SK-N-MC (cell line): ENCODE data around the gene OPRM1.

Experiments
- DNase-seq: peaks from one replicate; pipeline ENCODE4 v3.0.0-alpha.2; 2011; ENCODE audit warnings: low read depth, low spot score
- H3K27ac ChIP-seq: fragments of 200-600 bp; sonication (generic); 2 replicates; pipeline ENCODE4 v1.5.1; 2016; ENCODE audit warnings: mixed run types
- H3K36me3 ChIP-seq: fragments of 200-600 bp; sonication (generic); 2 replicates; pipeline ENCODE4 v1.6.1; 2017; ENCODE audit warnings: antibody characterized with exemption, low read length, mixed read lengths; ENCODE audit not compliant: insufficient read depth
- H3K4me3 ChIP-seq: fragments of 200-600 bp; sonication (generic); 2 replicates; pipeline ENCODE4 v1.5.1; 2016
- H3K9ac ChIP-seq: fragments of 200-600 bp; sonication (generic); 2 replicates; pipeline ENCODE4 v1.8.0; 2017; ENCODE audit warnings: mixed run types, mixed read lengths; ENCODE audit not compliant: insufficient read length
- H3K9me3 ChIP-seq: fragments of 200-600 bp; sonication (generic); 2 replicates; pipeline ENCODE4 v1.6.1; 2017; ENCODE audit warnings: low read depth, mild to moderate bottlenecking, antibody characterized with exemption, low read length, moderate library complexity, mixed read lengths
- EZH2 ChIP-seq: fragments of 200-600 bp; sonication (generic); IDR thresholded peaks from one replicate; pipeline ENCODE4 v1.6.1; 2017; ENCODE audit warnings: antibody characterized with exemption
- FOXP2 ChIP-seq: optimal IDR thresholded peaks from 2 replicates; pipeline ENCODE3; 2011; ENCODE audit warnings: mild to moderate bottlenecking, moderate library complexity; ENCODE audit not compliant: insufficient read depth; ENCODE audit errors: extremely low read length, control extremely low read depth
- POLR2AphosphoS5 ChIP-seq: IDR thresholded peaks from 2 replicates; pipeline ENCODE4 v1.6.1; 2012; ENCODE audit warnings: mild to moderate bottlenecking, low read depth, low read length, borderline replicate concordance

OPRM1 gene

GRCh38 chr6:154012852-154013251 lies 26.2 kb upstream of the OPRM1 start:
- TF ChIP-seq FOXP2 (no peak), POLR2AphosphoS5 (no peak), EZH2 (no peak)
- DNase-seq, result no peak

GRCh38 chr6:154017786-154018185 lies 21.3 kb upstream of the OPRM1 start:
- H3K9me3 ChIP-seq, result no peaks in the 10 kb centered on the region
- TF ChIP-seq FOXP2, result no peak
- no peak for TF ChIP-seq EZH2
- no peak overlapping the region for H3K4me3 ChIP-seq
- no peak for DNase-seq
- H3K9ac ChIP-seq, result no peak overlapping the region
- H3K27ac ChIP-seq, result no peak overlapping the region
- no peaks in the 10 kb centered on the region for H3K36me3 ChIP-seq

More at GRCh38 chr6:154012852-154013251, 26.2 kb upstream of the OPRM1 start:
- Histone ChIP-seq H3K4me3 (no peak overlapping the region), H3K9me3 (no peaks in the 10 kb centered on the region), H3K27ac (no peak overlapping the region), H3K9ac (no peak overlapping the region), H3K36me3 (no peaks in the 10 kb centered on the region)

GRCh38 chr6:154030646-154031045 lies 8.4 kb upstream of the OPRM1 start:
- TF ChIP-seq FOXP2 (no peak), EZH2 (no peak), POLR2AphosphoS5 (no peak)
- Histone ChIP-seq H3K9me3 (no peaks in the 10 kb centered on the region), H3K36me3 (no peaks in the 10 kb centered on the region), H3K4me3 (no peak overlapping the region), H3K9ac (no peak overlapping the region), H3K27ac (no peak overlapping the region)
- no peak for DNase-seq

GRCh38 chr6:154041001-154041400 lies 2.0 kb downstream of the OPRM1 start:
- DNase-seq, result no peak
- Histone ChIP-seq H3K9ac (no peak overlapping the region), H3K36me3 (no peaks in the 10 kb centered on the region), H3K9me3 (no peaks in the 10 kb centered on the region), H3K27ac (no peak overlapping the region), H3K4me3 (no peak overlapping the region)
- TF ChIP-seq POLR2AphosphoS5 (no peak), FOXP2 (no peak), EZH2 (no peak)

- TF ChIP-seq FOXP2 (no peak), EZH2 (no peak), POLR2AphosphoS5 (no peak)
- no peaks in the 10 kb centered on the region for H3K9me3 ChIP-seq
- H3K9ac ChIP-seq, result no peak overlapping the region
- no peak overlapping the region for H3K27ac ChIP-seq
- no peak for DNase-seq
- H3K4me3 ChIP-seq, result no peak overlapping the region
- no peaks in the 10 kb centered on the region for H3K36me3 ChIP-seq
Observed at GRCh38 chr6:154053141-154053540, 14.1 kb downstream of the OPRM1 start.

- TF ChIP-seq POLR2AphosphoS5, result no peak
- TF ChIP-seq FOXP2, result no peak
- no peak for TF ChIP-seq EZH2
- no peak overlapping the region for H3K4me3 ChIP-seq
- no peaks in the 10 kb centered on the region for H3K9me3 ChIP-seq
- no peak for DNase-seq
- H3K36me3 ChIP-seq, result no peaks in the 10 kb centered on the region
- no peak overlapping the region for H3K9ac ChIP-seq
- no peak overlapping the region for H3K27ac ChIP-seq
Observed at GRCh38 chr6:154056536-154056935, 17.5 kb downstream of the OPRM1 start.

GRCh38 chr6:154057098-154057497 lies 18.1 kb downstream of the OPRM1 start:
- no peak for DNase-seq
- Histone ChIP-seq H3K9ac (no peak overlapping the region), H3K4me3 (no peak overlapping the region), H3K27ac (no peak overlapping the region), H3K36me3 (no peaks in the 10 kb centered on the region), H3K9me3 (no peaks in the 10 kb centered on the region)
- TF ChIP-seq EZH2, result no peak
- TF ChIP-seq FOXP2, result no peak
- no peak for TF ChIP-seq POLR2AphosphoS5

- no peak for DNase-seq
- no peaks in the 10 kb centered on the region for H3K36me3 ChIP-seq
- H3K9me3 ChIP-seq, result no peaks in the 10 kb centered on the region
- TF ChIP-seq FOXP2 (no peak), POLR2AphosphoS5 (no peak), EZH2 (no peak)
- H3K27ac ChIP-seq, result no peak overlapping the region
- H3K4me3 ChIP-seq, result no peak overlapping the region
- H3K9ac ChIP-seq, result no peak overlapping the region
Observed at GRCh38 chr6:154058963-154059680, 20.1 kb downstream of the OPRM1 start.

- Histone ChIP-seq H3K9ac (no peak overlapping the region), H3K4me3 (no peak overlapping the region), H3K27ac (no peak overlapping the region), H3K36me3 (no peaks in the 10 kb centered on the region), H3K9me3 (no peaks in the 10 kb centered on the region)
- no peak for TF ChIP-seq FOXP2
- no peak for DNase-seq
Observed at GRCh38 chr6:154060076-154060475, 21.0 kb downstream of the OPRM1 start.
